GM12878 (cell line): ENCODE data around the gene RASIP1. TPM values are rescaled to one million over a fixed set of nuclear protein-coding genes. Genes with fewer than 3 reads are reported as not detected.

Experiments
- CBX3 ChIP-seq: fragments of 200-600 bp; sonication (generic); IDR thresholded peaks from 2 replicates; pipeline ENCODE4 v1.6.1; 2016; ENCODE audit warnings: low read depth, borderline replicate concordance
- EGR1 ChIP-seq, 2 experiments: IDR thresholded peaks; 1 replicate in 1 of 2; 2 replicates in 1 of 2; pipeline ENCODE4 v1.6.1; 2011 to 2012; ENCODE audit warnings: low read depth in 2 of 2, low read length in 2 of 2, borderline replicate concordance in 1 of 2, mild to moderate bottlenecking in 1 of 2, moderate library complexity in 1 of 2
- HDAC6 ChIP-seq: fragments of 200-600 bp; sonication (generic); IDR thresholded peaks from one replicate; pipeline ENCODE4 v1.8.0; 2017; ENCODE audit warnings: antibody characterized with exemption; ENCODE audit not compliant: unreplicated experiment
- HDGF ChIP-seq: fragments of 450-650 bp; IDR thresholded peaks from 2 replicates; pipeline ENCODE4 v1.6.1; 2016; ENCODE audit warnings: antibody characterized with exemption
- IRF4 ChIP-seq: IDR thresholded peaks from 2 replicates; pipeline ENCODE4 v1.6.1; 2011; ENCODE audit warnings: low read depth, low read length
- JUNB ChIP-seq: IDR thresholded peaks from 2 replicates; pipeline ENCODE4 v1.6.1; 2016; ENCODE audit warnings: antibody characterized with exemption, mild to moderate bottlenecking
- MXI1 ChIP-seq: fragments of 150-350 bp; IDR thresholded peaks from 2 replicates; pipeline ENCODE4 v1.6.1; 2011; ENCODE audit warnings: low read depth, mild to moderate bottlenecking, inconsistent platforms, low read length, improper control_type of control experiment
- PML ChIP-seq: IDR thresholded peaks from 2 replicates; pipeline ENCODE4 v1.6.1; 2012; ENCODE audit warnings: low read length, inconsistent platforms
- POLR2AphosphoS2 ChIP-seq: IDR thresholded peaks from 2 replicates; pipeline ENCODE4 v1.6.1; 2011; ENCODE audit warnings: low read depth, mild to moderate bottlenecking, low read length, improper control_type of control experiment, moderate library complexity
- POLR2AphosphoS5 ChIP-seq: IDR thresholded peaks from 2 replicates; pipeline ENCODE4 v1.6.1; 2011; ENCODE audit warnings: mild to moderate bottlenecking, low read length, inconsistent platforms
- RUNX3 ChIP-seq: IDR thresholded peaks from 2 replicates; pipeline ENCODE4 v1.6.1; 2012; ENCODE audit warnings: low read length, inconsistent platforms
- SPI1 ChIP-seq: IDR thresholded peaks from 2 replicates; pipeline ENCODE4 v1.6.1; 2011; ENCODE audit warnings: low read depth, mild to moderate bottlenecking, low read length, moderate library complexity, borderline replicate concordance; ENCODE audit not compliant: insufficient read depth
- ZNF622 ChIP-seq: fragments of 450-650 bp; IDR thresholded peaks from 2 replicates; pipeline ENCODE4 v1.6.1; 2017; ENCODE audit warnings: mild to moderate bottlenecking, inconsistent platforms
- polyA plus RNA-seq, 11 experiments: library from polyadenylated mRNA; depleted of rRNA in 4 of 11; unstranded in 6 of 11; stranded (reverse) in 5 of 11; fragments of >200 nt; fragmentation: Nextera tagmentation in 4 of 11; fragmentation: Illumina TruSeq in 1 of 11; extraction: Ambion mirVana in 4 of 11; extraction: Trizol in 1 of 11; gene quantifications; 1 replicate in 1 of 11; 2 replicates in 10 of 11; pipeline versions ENCODE4 v1.2.1 to v1.2.3, GENCODE V29; 2011 to 2016; ENCODE audit warnings: inconsistent platforms in 2 of 11, missing spikeins in 2 of 11, low read depth in 1 of 11
- total RNA-seq, 4 experiments: library from RNA; depleted of rRNA in 3 of 4; stranded (reverse); fragments of >200 nt in 3 of 4; fragmentation: Illumina TruSeq in 1 of 4; extraction: Trizol in 1 of 4; gene quantifications; 2 replicates each; pipeline versions ENCODE4 v1.2.1 to v1.2.3, GENCODE V29; 2013 to 2021
- TF ChIP-seq, protein P1 (sequence below): IDR thresholded peaks from 2 replicates; pipeline ENCODE4 v1.6.1; 2012; ENCODE audit warnings: low read length, inconsistent platforms
- TF ChIP-seq, protein P2 (sequence below): IDR thresholded peaks from 2 replicates; pipeline ENCODE4 v1.6.1; 2011; ENCODE audit warnings: borderline replicate concordance, low read depth, mild to moderate bottlenecking, moderate library complexity, mixed read lengths, low read length; ENCODE audit not compliant: insufficient read depth; ENCODE audit errors: extremely low read length
- TF ChIP-seq, protein P3 (sequence below): IDR thresholded peaks from 2 replicates; pipeline ENCODE4 v1.6.1; 2012; ENCODE audit warnings: improper control_type of control experiment, low read depth, low read length; ENCODE audit not compliant: insufficient replicate concordance
- TF ChIP-seq, protein P4 (sequence below): fragments of 450-650 bp; IDR thresholded peaks from 2 replicates; pipeline ENCODE4 v1.6.1; 2018; ENCODE audit warnings: borderline replicate concordance, mild to moderate bottlenecking; ENCODE audit not compliant: partially characterized antibody
- TF ChIP-seq, protein P5 (sequence below): IDR thresholded peaks from 2 replicates; pipeline ENCODE4 v1.6.1; 2011; ENCODE audit warnings: low read depth, mild to moderate bottlenecking, low read length, moderate library complexity, borderline replicate concordance; ENCODE audit errors: extremely low read depth

RASIP1 gene
- total and polyA plus RNA-seq, 10 of the 15 experiments (the other 5 are each of a cell fraction or from before 2014, with no cell fraction given) = 0.08 TPM; not detected in 9

DNA sequence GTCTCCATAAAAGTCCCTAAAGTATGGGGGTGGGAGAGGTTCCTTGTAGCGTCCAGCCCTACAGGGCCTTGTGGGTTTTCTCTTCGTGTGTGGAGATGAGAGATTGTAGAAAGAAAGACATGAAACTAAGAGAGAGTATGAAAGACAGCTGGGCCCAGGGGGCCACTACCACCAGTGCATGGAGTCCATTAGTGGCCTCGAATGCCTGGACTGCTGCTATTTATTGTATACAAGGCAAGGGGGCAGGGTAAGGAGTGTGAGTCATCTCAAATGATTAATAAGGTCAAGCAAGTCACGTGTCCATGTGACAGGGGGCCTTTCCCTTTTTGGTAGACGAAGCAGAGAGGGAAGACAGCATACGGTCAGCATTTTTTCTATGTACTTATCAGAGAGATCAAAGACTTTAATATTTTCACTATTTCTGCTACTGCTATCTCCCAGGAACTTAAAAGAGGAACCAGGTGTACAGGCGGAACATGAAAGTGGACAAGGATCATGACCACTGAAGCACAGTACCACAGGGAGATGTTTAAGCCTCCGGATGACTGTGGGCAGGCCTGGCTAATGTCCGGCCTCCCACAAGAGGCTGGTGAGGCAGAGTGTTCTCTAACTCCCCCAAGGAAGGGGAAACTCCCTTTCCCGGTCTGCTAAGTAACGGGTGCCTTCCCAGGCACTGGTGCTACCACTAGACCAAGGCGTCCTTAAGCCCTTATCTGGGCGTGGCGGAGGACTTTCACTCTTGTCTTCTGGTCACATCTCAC is 40.4 kb upstream of the RASIP1 start (continued):
- TF ChIP-seq, protein P1, sequence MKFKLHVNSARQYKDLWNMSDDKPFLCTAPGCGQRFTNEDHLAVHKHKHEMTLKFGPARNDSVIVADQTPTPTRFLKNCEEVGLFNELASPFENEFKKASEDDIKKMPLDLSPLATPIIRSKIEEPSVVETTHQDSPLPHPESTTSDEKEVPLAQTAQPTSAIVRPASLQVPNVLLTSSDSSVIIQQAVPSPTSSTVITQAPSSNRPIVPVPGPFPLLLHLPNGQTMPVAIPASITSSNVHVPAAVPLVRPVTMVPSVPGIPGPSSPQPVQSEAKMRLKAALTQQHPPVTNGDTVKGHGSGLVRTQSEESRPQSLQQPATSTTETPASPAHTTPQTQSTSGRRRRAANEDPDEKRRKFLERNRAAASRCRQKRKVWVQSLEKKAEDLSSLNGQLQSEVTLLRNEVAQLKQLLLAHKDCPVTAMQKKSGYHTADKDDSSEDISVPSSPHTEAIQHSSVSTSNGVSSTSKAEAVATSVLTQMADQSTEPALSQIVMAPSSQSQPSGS = no peak
- TF ChIP-seq, protein P2, sequence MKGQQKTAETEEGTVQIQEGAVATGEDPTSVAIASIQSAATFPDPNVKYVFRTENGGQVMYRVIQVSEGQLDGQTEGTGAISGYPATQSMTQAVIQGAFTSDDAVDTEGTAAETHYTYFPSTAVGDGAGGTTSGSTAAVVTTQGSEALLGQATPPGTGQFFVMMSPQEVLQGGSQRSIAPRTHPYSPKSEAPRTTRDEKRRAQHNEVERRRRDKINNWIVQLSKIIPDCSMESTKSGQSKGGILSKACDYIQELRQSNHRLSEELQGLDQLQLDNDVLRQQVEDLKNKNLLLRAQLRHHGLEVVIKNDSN = peak; percentile 33
- TF ChIP-seq POLR2AphosphoS2 (no peak), JUNB (peak; percentile 42), POLR2AphosphoS5 (no peak), PML (no peak), IRF4 (no peak), EGR1 (IDR thresholded peaks at IDR 0.05; ENCODE audit: borderline replicate concordance in 1 of 2, low read depth in 2 of 2, low read length in 2 of 2) (no peak), ZNF622 (no peak), SPI1 (peak; percentile 41; the same call in 1 of the 2 replicates), HDGF (no peak), MXI1 (no peak), RUNX3 (peak; percentile 26; the same call in 1 of the 2 replicates), HDAC6 (no peak), CBX3 (no peak)
- TF ChIP-seq, protein P3, sequence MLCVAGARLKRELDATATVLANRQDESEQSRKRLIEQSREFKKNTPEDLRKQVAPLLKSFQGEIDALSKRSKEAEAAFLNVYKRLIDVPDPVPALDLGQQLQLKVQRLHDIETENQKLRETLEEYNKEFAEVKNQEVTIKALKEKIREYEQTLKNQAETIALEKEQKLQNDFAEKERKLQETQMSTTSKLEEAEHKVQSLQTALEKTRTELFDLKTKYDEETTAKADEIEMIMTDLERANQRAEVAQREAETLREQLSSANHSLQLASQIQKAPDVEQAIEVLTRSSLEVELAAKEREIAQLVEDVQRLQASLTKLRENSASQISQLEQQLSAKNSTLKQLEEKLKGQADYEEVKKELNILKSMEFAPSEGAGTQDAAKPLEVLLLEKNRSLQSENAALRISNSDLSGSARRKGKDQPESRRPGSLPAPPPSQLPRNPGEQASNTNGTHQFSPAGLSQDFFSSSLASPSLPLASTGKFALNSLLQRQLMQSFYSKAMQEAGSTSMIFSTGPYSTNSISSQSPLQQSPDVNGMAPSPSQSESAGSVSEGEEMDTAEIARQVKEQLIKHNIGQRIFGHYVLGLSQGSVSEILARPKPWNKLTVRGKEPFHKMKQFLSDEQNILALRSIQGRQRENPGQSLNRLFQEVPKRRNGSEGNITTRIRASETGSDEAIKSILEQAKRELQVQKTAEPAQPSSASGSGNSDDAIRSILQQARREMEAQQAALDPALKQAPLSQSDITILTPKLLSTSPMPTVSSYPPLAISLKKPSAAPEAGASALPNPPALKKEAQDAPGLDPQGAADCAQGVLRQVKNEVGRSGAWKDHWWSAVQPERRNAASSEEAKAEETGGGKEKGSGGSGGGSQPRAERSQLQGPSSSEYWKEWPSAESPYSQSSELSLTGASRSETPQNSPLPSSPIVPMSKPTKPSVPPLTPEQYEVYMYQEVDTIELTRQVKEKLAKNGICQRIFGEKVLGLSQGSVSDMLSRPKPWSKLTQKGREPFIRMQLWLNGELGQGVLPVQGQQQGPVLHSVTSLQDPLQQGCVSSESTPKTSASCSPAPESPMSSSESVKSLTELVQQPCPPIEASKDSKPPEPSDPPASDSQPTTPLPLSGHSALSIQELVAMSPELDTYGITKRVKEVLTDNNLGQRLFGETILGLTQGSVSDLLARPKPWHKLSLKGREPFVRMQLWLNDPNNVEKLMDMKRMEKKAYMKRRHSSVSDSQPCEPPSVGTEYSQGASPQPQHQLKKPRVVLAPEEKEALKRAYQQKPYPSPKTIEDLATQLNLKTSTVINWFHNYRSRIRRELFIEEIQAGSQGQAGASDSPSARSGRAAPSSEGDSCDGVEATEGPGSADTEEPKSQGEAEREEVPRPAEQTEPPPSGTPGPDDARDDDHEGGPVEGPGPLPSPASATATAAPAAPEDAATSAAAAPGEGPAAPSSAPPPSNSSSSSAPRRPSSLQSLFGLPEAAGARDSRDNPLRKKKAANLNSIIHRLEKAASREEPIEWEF = no peak
- TF ChIP-seq, protein P4, sequence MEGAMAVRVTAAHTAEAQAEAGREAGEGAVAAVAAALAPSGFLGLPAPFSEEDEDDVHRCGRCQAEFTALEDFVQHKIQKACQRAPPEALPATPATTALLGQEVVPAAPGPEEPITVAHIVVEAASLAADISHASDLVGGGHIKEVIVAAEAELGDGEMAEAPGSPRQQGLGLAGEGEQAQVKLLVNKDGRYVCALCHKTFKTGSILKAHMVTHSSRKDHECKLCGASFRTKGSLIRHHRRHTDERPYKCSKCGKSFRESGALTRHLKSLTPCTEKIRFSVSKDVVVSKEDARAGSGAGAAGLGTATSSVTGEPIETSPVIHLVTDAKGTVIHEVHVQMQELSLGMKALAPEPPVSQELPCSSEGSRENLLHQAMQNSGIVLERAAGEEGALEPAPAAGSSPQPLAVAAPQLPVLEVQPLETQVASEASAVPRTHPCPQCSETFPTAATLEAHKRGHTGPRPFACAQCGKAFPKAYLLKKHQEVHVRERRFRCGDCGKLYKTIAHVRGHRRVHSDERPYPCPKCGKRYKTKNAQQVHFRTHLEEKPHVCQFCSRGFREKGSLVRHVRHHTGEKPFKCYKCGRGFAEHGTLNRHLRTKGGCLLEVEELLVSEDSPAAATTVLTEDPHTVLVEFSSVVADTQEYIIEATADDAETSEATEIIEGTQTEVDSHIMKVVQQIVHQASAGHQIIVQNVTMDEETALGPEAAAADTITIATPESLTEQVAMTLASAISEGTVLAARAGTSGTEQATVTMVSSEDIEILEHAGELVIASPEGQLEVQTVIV = no peak
- TF ChIP-seq, protein P5, sequence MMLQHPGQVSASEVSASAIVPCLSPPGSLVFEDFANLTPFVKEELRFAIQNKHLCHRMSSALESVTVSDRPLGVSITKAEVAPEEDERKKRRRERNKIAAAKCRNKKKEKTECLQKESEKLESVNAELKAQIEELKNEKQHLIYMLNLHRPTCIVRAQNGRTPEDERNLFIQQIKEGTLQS = peak; percentile 31; the same call in 1 of the 2 replicates
